ENCODE data around the gene AOAH. TPM values are rescaled to one million over a fixed set of nuclear protein-coding genes. Genes with fewer than 3 reads are reported as not detected.
A peak's percentile ranks its signal among the peaks of the same experiment; 100 is the strongest.

AOAH gene
- total RNA-seq, 2 donors from 2014 or later, result 0.70 to 1.6 TPM

DNA sequence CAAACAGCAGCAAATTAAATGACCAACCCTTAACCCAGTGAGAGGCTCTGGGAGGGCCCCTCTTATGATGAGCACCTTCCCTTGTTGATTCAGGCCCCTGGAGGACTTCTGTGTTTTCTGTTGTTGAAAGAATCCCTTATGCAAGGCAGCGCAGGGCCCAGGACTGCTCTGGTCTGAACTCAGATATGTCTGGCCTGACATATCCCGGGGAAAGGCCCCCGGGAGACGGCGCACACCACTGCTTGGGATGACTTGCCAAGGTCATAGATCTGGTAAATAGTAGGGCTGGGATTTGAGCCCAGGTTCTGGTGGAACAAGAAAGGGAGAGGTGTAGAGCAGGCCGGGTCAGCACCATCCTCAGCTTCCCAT, 124.0 kb downstream of the AOAH start:
- H3K9me3 ChIP-seq (ENCODE audit: control insufficient read depth, low read length), result no peaks in the 10 kb centered on the region
- H3K27ac ChIP-seq (ENCODE audit: low read depth, low read length), result no peak overlapping the region
- Mint-ChIP-seq H3K36me3 (ENCODE audit: low read depth) (no peaks in the 10 kb centered on the region), H3K4me1 (peaks cover 2% of the 10 kb centered on the region), H3K27me3 (ENCODE audit: insufficient read depth) (no peaks in the 10 kb centered on the region), H3K9me3 (no peaks in the 10 kb centered on the region), H3K4me3 (no peak overlapping the region), H3K27ac (no peak overlapping the region)
- H3K27me3 ChIP-seq (ENCODE audit: control insufficient read depth, insufficient read depth, low read length, poor library complexity, severe bottlenecking), result no peaks in the 10 kb centered on the region
- TF ChIP-seq, protein P1, sequence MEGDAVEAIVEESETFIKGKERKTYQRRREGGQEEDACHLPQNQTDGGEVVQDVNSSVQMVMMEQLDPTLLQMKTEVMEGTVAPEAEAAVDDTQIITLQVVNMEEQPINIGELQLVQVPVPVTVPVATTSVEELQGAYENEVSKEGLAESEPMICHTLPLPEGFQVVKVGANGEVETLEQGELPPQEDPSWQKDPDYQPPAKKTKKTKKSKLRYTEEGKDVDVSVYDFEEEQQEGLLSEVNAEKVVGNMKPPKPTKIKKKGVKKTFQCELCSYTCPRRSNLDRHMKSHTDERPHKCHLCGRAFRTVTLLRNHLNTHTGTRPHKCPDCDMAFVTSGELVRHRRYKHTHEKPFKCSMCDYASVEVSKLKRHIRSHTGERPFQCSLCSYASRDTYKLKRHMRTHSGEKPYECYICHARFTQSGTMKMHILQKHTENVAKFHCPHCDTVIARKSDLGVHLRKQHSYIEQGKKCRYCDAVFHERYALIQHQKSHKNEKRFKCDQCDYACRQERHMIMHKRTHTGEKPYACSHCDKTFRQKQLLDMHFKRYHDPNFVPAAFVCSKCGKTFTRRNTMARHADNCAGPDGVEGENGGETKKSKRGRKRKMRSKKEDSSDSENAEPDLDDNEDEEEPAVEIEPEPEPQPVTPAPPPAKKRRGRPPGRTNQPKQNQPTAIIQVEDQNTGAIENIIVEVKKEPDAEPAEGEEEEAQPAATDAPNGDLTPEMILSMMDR (conservative IDR thresholded peaks at IDR 0.05), result no peak
- H3K4me3 ChIP-seq (ENCODE audit: low read length), result no peak overlapping the region
- WGBS, 2 experiments (ENCODE audit: insufficient coverage in 1 of 2, insufficient read length in 1 of 2), result 89 to 100% methylated on average over 5 to 6 of the region's 6 CpGs
- H3K9ac ChIP-seq (ENCODE audit: extremely low read depth, low read length, poor library complexity, severe bottlenecking), result no peak overlapping the region
- no peaks in the 10 kb centered on the region for H3K36me3 ChIP-seq (ENCODE audit: control insufficient read depth, insufficient read depth, low read length)
- H3K4me1 ChIP-seq (ENCODE audit: control insufficient read depth, insufficient read depth, low read length), result no peaks in the 10 kb centered on the region
- no peak for DNase-seq

GRCh38 chr7:36599645-36600313, 124.5 kb downstream of the AOAH start:
- no peak overlapping the region for H3K4me3 Mint-ChIP-seq
- no peaks in the 10 kb centered on the region for H3K9me3 ChIP-seq (ENCODE audit: control insufficient read depth, low read length)
- 90 to 97% methylated on average over 7 to 10 of the region's 10 CpGs for WGBS, 2 experiments (ENCODE audit: insufficient coverage in 1 of 2, insufficient read length in 1 of 2)
- H3K27me3 Mint-ChIP-seq (ENCODE audit: insufficient read depth), result no peaks in the 10 kb centered on the region
- H3K36me3 Mint-ChIP-seq (ENCODE audit: low read depth), result no peaks in the 10 kb centered on the region
- TF ChIP-seq, protein P1 (conservative IDR thresholded peaks at IDR 0.05), result no peak
- no peaks in the 10 kb centered on the region for H3K27me3 ChIP-seq (ENCODE audit: control insufficient read depth, insufficient read depth, low read length, poor library complexity, severe bottlenecking)
- H3K9ac ChIP-seq (ENCODE audit: extremely low read depth, low read length, poor library complexity, severe bottlenecking), result no peak overlapping the region
- H3K36me3 ChIP-seq (ENCODE audit: control insufficient read depth, insufficient read depth, low read length), result no peaks in the 10 kb centered on the region
- H3K27ac Mint-ChIP-seq, result no peak overlapping the region
- H3K4me1 Mint-ChIP-seq, result no peaks in the 10 kb centered on the region
- H3K4me3 ChIP-seq (ENCODE audit: low read length), result no peak overlapping the region
- no peak overlapping the region for H3K27ac ChIP-seq (ENCODE audit: low read depth, low read length)
- no peaks in the 10 kb centered on the region for H3K4me1 ChIP-seq (ENCODE audit: control insufficient read depth, insufficient read depth, low read length)
- no peak for DNase-seq
- no peaks in the 10 kb centered on the region for H3K9me3 Mint-ChIP-seq

DNA sequence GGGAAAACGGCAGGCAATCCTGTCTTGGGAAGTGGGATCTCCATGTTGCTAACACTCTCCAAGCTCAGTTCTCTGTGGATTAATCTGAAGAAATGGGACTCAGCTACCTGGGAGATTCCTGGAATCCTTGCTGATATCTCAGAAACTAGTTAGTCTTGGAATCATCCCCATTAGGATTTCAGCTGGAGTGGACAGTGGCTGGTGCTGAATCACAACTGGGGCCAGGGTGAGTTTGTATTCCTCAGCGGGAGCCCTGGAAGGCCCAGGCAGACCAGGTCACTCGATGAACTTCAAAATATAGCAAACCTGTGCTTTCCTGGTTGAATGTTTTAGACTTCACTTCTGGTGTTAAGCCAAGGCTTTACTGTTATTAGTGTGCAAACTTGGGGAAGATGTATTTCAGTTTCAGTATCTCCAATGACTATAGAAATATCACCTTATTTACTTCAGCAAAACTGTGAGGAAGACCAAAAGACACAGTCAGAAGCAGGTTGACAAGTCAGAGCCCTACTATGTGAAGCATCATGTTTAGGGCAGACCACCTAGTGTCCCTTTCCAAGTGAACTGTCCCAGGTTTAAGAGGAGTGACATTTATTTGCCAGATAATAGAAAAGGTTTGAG, 126.1 kb downstream of the AOAH start:
- no peaks in the 10 kb centered on the region for H3K4me1 ChIP-seq (ENCODE audit: control insufficient read depth, insufficient read depth, low read length)
- no peaks in the 10 kb centered on the region for H3K4me1 Mint-ChIP-seq

More for the DNA sequence above, 126.1 kb downstream of the AOAH start:
- no peak overlapping the region for H3K27ac ChIP-seq (ENCODE audit: low read depth, low read length)
- no peak overlapping the region for H3K4me3 Mint-ChIP-seq
- no peaks in the 10 kb centered on the region for H3K27me3 ChIP-seq (ENCODE audit: control insufficient read depth, insufficient read depth, low read length, poor library complexity, severe bottlenecking)
- H3K27ac Mint-ChIP-seq, result no peak overlapping the region
- TF ChIP-seq, protein P1 (conservative IDR thresholded peaks at IDR 0.05), result no peak
- no peaks in the 10 kb centered on the region for H3K9me3 Mint-ChIP-seq
- no peak overlapping the region for H3K9ac ChIP-seq (ENCODE audit: extremely low read depth, low read length, poor library complexity, severe bottlenecking)
- H3K9me3 ChIP-seq (ENCODE audit: control insufficient read depth, low read length), result no peaks in the 10 kb centered on the region
- H3K36me3 Mint-ChIP-seq (ENCODE audit: low read depth), result no peaks in the 10 kb centered on the region
- H3K4me3 ChIP-seq (ENCODE audit: low read length), result no peak overlapping the region
- peak; percentile 64 for DNase-seq
- 85 to 100% methylated on average over 2 to 3 of the region's 3 CpGs for WGBS, 2 experiments (ENCODE audit: insufficient coverage in 1 of 2, insufficient read length in 1 of 2)
- H3K36me3 ChIP-seq (ENCODE audit: control insufficient read depth, insufficient read depth, low read length), result no peaks in the 10 kb centered on the region
- no peaks in the 10 kb centered on the region for H3K27me3 Mint-ChIP-seq (ENCODE audit: insufficient read depth)

Data from endodermal cell (in vitro differentiated cells).